GM21423 (cell line): ENCODE results near the gene NCAPH2.
"Not testable (repeated sequence)": the region's sequence is repeated elsewhere in the genome, so short reads cannot be mapped to it uniquely, and the experiment has no call there.

Experiments
- ATAC-seq: cut with Tn5 transposase; IDR thresholded peaks from one replicate; pipeline ENCODE4 v1.9.1; 2021; ENCODE audit warnings: mild to moderate bottlenecking, moderate library complexity; ENCODE audit not compliant: unreplicated experiment

Gene NCAPH2

GRCh38 chr22:50528682-50529415 lies 20.8 kb downstream of the NCAPH2 start:
- ATAC-seq: no peak

- no peak for ATAC-seq
These were observed 21.4 kb downstream of the NCAPH2 start for GRCh38 chr22:50529416-50529896.

- no peak for ATAC-seq
These were observed 22.0 kb downstream of the NCAPH2 start, which contains the start of gene TYMP for GRCh38 chr22:50529897-50530579. TYMP (minus strand) TSS chr22:50530012; CDS start chr22:50529709, 303 bp downstream.

- no peak for ATAC-seq
These were observed 22.5 kb downstream of the NCAPH2 start for GRCh38 chr22:50530580-50530876.

- ATAC-seq: peak; percentile 25
These were observed 23.0 kb downstream of the NCAPH2 start for GRCh38 chr22:50530877-50531545.

- no peak for ATAC-seq
These were observed 23.5 kb downstream of the NCAPH2 start for GRCh38 chr22:50531546-50531961.

GRCh38 chr22:50531962-50532674 lies 24.1 kb downstream of the NCAPH2 start:
- no peak for ATAC-seq

- ATAC-seq: no peak
These were observed 25.1 kb downstream of the NCAPH2 start for GRCh38 chr22:50532824-50533796.

GRCh38 chr22:50533856-50534711 lies 26.1 kb downstream of the NCAPH2 start:
- not testable (repeated sequence) for ATAC-seq

GRCh38 chr22:50535113-50535512 lies 27.1 kb downstream of the NCAPH2 start:
- no peak for ATAC-seq

GRCh38 chr22:50536226-50536625 lies 28.2 kb downstream of the NCAPH2 start:
- no peak for ATAC-seq

- ATAC-seq: no peak
These were observed 29.7 kb downstream of the NCAPH2 start for GRCh38 chr22:50537765-50538164.

- ATAC-seq: no peak
These were observed 32.4 kb downstream of the NCAPH2 start for GRCh38 chr22:50540381-50540780.

- not testable (repeated sequence) for ATAC-seq
These were observed 33.6 kb downstream of the NCAPH2 start for GRCh38 chr22:50541667-50542026.

GRCh38 chr22:50542416-50542927 lies 34.4 kb downstream of the NCAPH2 start:
- no peak for ATAC-seq

GRCh38 chr22:50544078-50544745 lies 36.2 kb downstream of the NCAPH2 start:
- ATAC-seq: no peak

GRCh38 chr22:50544746-50545253 lies 36.8 kb downstream of the NCAPH2 start:
- no peak for ATAC-seq
